ENCODE measurements around the gene MKS1. TPM values are rescaled to one million over a fixed set of nuclear protein-coding genes. Genes with fewer than 3 reads are reported as not detected.

The MKS1 gene
- total RNA-seq = 11.8 TPM in 2 replicates

GRCh38 chr17:58219007-58219788, at the start of gene MKS1:
Gene MKS1 (minus strand): TSS chr17:58219255. CDS start chr17:58219230, 25 bp downstream.

GRCh38 chr17:58238147-58238634, 19.1 kb upstream of the MKS1 start, which contains the start of gene LPO:
Gene LPO (plus strand): TSS chr17:58238584. CDS start chr17:58242980, 4,396 bp downstream.

GRCh38 chr17:58192612-58193011, 26.4 kb downstream of the MKS1 start, which contains the start of gene EPX:
Gene EPX (plus strand): TSS chr17:58192726. CDS start chr17:58192847, 121 bp downstream.

GRCh38 chr17:58166682-58167081, 52.4 kb downstream of the MKS1 start, which contains the start of gene OR4D2:
Gene OR4D2 (plus strand): TSS chr17:58166982. CDS start chr17:58169656, 2,674 bp downstream.

Other genes with a start within 250 kb of the MKS1 start
- 12.9 and 32.0 TPM in 2 replicates for gene VEZF1, start 231.0 kb downstream of the MKS1 start, total RNA-seq
- 168 and 169 TPM in 2 replicates for gene SRSF1, start 212.0 kb downstream of the MKS1 start, total RNA-seq
- gene DYNLL2, start 135.8 kb downstream of the MKS1 start, total RNA-seq = 11.3 and 18.9 TPM in 2 replicates
- not detected in 2 replicates for gene OR4D1, start 70.9 kb downstream of the MKS1 start, total RNA-seq
- not detected in 2 replicates for gene OR4D2, start 52.3 kb downstream of the MKS1 start, total RNA-seq
- not detected in 2 replicates for gene EPX, start 26.5 kb downstream of the MKS1 start, total RNA-seq
- not detected in 2 replicates for gene LPO, start 19.3 kb upstream of the MKS1 start, total RNA-seq
- gene MPO, start 61.7 kb upstream of the MKS1 start, total RNA-seq = not detected in 2 replicates
- gene TSPOAP1, start 109.5 kb upstream of the MKS1 start, total RNA-seq = 0.21 TPM in 1 of 2 replicates, not detected in the other
- 36.9 and 39.4 TPM in 2 replicates for gene SUPT4H1, start 132.9 kb upstream of the MKS1 start, total RNA-seq
- gene RNF43, start 198.3 kb upstream of the MKS1 start, total RNA-seq = 6.4 and 7.5 TPM in 2 replicates